Ectodermal cell (in vitro differentiated cells): Measurements from ENCODE around the gene WAC.
A peak's percentile ranks its signal among the peaks of the same experiment; 100 is the strongest.

Source experiments
- H3K27ac ChIP-seq: 2 replicates; pipeline ENCODE4 v1.7.0; 2013; ENCODE audit warnings: mild to moderate bottlenecking, low read depth, low read length; ENCODE audit not compliant: insufficient read depth, poor library complexity, severe bottlenecking
- H3K27me3 ChIP-seq: 2 replicates; pipeline ENCODE4 v1.7.0; 2013; ENCODE audit warnings: mild to moderate bottlenecking, low read length; ENCODE audit not compliant: insufficient read depth, control insufficient read depth, poor library complexity, severe bottlenecking
- H3K36me3 ChIP-seq: one replicate; pipeline ENCODE4 v1.7.0; 2013; ENCODE audit warnings: low read length; ENCODE audit not compliant: control insufficient read depth, insufficient read depth
- H3K4me1 ChIP-seq: one replicate; pipeline ENCODE4 v1.7.0; 2013; ENCODE audit warnings: low read length; ENCODE audit not compliant: control insufficient read depth, insufficient read depth
- H3K4me3 ChIP-seq: 2 replicates; pipeline ENCODE4 v1.7.0; 2013; ENCODE audit warnings: low read depth, low read length, control low read depth; ENCODE audit not compliant: insufficient read depth
- H3K9me3 ChIP-seq: 2 replicates; pipeline ENCODE4 v1.7.0; 2013; ENCODE audit warnings: mild to moderate bottlenecking, low read length, moderate library complexity; ENCODE audit not compliant: control insufficient read depth
- WGBS, 2 experiments: methylation state at CpG; one replicate each; pipeline ENCODE4 v1.1.7; 2013; ENCODE audit warnings: missing lambda C conversion rate in 2 of 2; 5-methylcytosine and 5-hydroxymethylcytosine counted together

The WAC gene

GRCh38 chr10:28545967-28546644, 13.2 kb downstream of the WAC start:
- no peaks in the 10 kb centered on the region for H3K4me1 ChIP-seq
- H3K36me3 ChIP-seq, result peaks cover 42% of the 10 kb centered on the region
- H3K27ac ChIP-seq, result no peak overlapping the region
- H3K4me3 ChIP-seq, result no peak overlapping the region
- WGBS, 2 experiments, result 76 to 100% methylated on average over 2 to 3 of the region's 4 CpGs
- H3K27me3 ChIP-seq, result no peaks in the 10 kb centered on the region
- no peaks in the 10 kb centered on the region for H3K9me3 ChIP-seq

DNA sequence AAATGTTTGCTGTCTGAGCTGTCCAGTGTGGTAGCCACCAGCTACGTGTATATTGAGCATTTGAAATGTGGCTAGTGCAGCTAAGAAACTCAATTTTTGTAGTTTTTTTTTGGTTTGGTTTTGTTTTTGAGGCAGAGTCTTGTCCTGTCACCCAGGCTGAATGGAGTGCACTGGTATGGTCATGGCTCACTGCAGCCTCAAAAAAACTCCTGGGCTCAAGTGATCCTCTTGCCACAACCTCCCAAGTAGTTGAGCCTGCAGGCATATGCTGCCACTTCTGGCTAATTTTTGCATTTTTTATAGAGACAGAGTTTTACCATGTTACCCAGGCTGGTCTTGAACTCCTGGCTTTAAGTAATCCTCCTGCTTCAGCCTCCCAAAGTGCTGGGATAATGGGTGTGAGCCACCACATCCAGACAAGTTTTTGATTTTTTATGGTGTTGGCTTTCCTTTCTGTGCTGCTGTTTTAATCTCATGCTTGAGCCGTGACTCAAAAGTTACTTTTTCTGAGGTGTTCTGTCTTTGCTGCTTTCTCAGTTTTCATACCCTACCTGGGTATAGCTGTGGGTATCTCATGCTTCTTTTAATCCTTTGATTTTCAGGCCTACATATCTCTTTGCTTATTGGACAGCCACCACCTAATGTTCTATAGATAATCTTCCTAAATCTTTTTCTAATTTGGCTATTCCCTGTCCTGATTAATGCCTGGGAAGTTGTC, 16.0 kb downstream of the WAC start:
- WGBS, 2 experiments, result 90 to 96% methylated on average over 2 of the region's 2 CpGs
- Histone ChIP-seq H3K27me3 (no peaks in the 10 kb centered on the region), H3K36me3 (peaks cover 22% of the 10 kb centered on the region), H3K27ac (no peak overlapping the region), H3K4me3 (no peak overlapping the region), H3K4me1 (no peaks in the 10 kb centered on the region), H3K9me3 (no peaks in the 10 kb centered on the region)

DNA sequence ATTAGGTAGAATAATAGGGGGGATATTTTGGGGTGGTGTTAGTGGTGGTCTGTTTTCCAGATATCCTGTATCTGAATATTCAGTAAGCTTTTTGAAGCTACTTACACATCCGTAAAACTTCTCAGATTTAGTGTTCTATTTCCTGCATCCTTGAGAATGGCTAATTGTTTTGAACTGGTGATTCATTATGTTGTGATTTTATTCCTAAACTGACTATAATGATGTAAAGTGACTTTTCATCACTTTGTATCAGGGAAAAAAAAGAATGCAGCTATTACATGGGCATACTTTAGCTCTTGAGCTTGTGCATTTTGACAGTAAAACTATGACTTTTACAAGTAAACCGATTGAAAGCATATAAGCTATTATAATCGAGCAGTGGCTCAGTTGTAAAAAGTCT, 18.2 kb downstream of the WAC start:
- Histone ChIP-seq H3K9me3 (no peaks in the 10 kb centered on the region), H3K4me1 (no peaks in the 10 kb centered on the region), H3K27me3 (no peaks in the 10 kb centered on the region), H3K27ac (no peak overlapping the region), H3K4me3 (no peak overlapping the region), H3K36me3 (peaks cover 18% of the 10 kb centered on the region)
- WGBS, 2 experiments, result 92 to 95% methylated on average over 2 to 3 of the region's 3 CpGs

- no peak overlapping the region for H3K27ac ChIP-seq
- peaks cover 15% of the 10 kb centered on the region for H3K36me3 ChIP-seq
- no peaks in the 10 kb centered on the region for H3K4me1 ChIP-seq
- no peak overlapping the region for H3K4me3 ChIP-seq
- WGBS, 2 experiments, result 90 to 98% methylated on average over 2 to 3 of the region's 4 CpGs
- H3K9me3 ChIP-seq, result no peaks in the 10 kb centered on the region
- H3K27me3 ChIP-seq, result no peaks in the 10 kb centered on the region
Observed at GRCh38 chr10:28552775-28553174, 19.9 kb downstream of the WAC start.

GRCh38 chr10:28554009-28554408, 21.1 kb downstream of the WAC start:
- no peak overlapping the region for H3K4me3 ChIP-seq
- H3K27ac ChIP-seq, result no peak overlapping the region
- no peaks in the 10 kb centered on the region for H3K9me3 ChIP-seq
- H3K4me1 ChIP-seq, result peaks cover 10% of the 10 kb centered on the region
- H3K36me3 ChIP-seq, result peaks cover 7% of the 10 kb centered on the region
- H3K27me3 ChIP-seq, result no peaks in the 10 kb centered on the region
- WGBS, 2 experiments, result 89 to 95% methylated on average over 6 of the region's 6 CpGs

- Histone ChIP-seq H3K4me3 (no peak overlapping the region), H3K27me3 (no peaks in the 10 kb centered on the region), H3K27ac (no peak overlapping the region), H3K9me3 (no peaks in the 10 kb centered on the region), H3K4me1 (peaks cover 17% of the 10 kb centered on the region), H3K36me3 (peaks cover 7% of the 10 kb centered on the region)
- WGBS, 2 experiments, result 87 to 95% methylated on average over 2 of the region's 3 CpGs
Observed at GRCh38 chr10:28554952-28555351, 22.0 kb downstream of the WAC start.

GRCh38 chr10:28555358-28555757, 22.4 kb downstream of the WAC start:
- Histone ChIP-seq H3K27me3 (no peaks in the 10 kb centered on the region), H3K4me3 (no peak overlapping the region), H3K9me3 (no peaks in the 10 kb centered on the region), H3K27ac (no peak overlapping the region), H3K36me3 (peaks cover 7% of the 10 kb centered on the region), H3K4me1 (peaks cover 21% of the 10 kb centered on the region)
- WGBS, 2 experiments, result 91 to 96% methylated on average over 2 of the region's 2 CpGs

GRCh38 chr10:28556142-28556541, 23.2 kb downstream of the WAC start:
- Histone ChIP-seq H3K36me3 (peaks cover 7% of the 10 kb centered on the region), H3K27me3 (no peaks in the 10 kb centered on the region)
- 83 to 100% methylated on average over 1 of the region's 2 CpGs for WGBS, 2 experiments

DNA sequence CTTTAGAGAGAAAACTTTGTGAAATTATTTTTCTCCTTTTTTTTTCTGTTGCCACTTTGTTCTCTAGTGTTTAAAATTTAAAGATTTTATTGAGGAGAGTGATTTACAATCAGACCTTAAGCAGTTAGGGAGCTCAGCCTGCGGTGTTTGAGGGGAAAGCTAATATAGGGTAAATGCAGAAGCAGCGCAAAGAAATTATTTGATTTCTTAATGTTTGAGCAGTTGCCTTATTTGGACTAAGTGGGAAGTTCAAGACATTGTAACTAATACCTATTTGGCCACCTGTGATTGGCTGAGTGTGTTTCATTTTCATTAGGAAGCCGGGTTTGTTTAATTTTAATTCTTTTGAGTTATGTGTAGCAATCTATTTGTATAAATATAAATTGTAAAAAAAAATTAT, 25.3 kb downstream of the WAC start:
- Histone ChIP-seq H3K27me3 (no peaks in the 10 kb centered on the region), H3K9me3 (no peaks in the 10 kb centered on the region), H3K27ac (peak overlapping the region; percentile 20), H3K4me1 (peaks cover 34% of the 10 kb centered on the region), H3K36me3 (peaks cover 7% of the 10 kb centered on the region), H3K4me3 (no peak overlapping the region)
- 98 to 100% methylated on average over 2 to 3 of the region's 3 CpGs for WGBS, 2 experiments

More at GRCh38 chr10:28556142-28556541, 23.2 kb downstream of the WAC start:
- H3K9me3 ChIP-seq, result no peaks in the 10 kb centered on the region
- H3K4me1 ChIP-seq, result peaks cover 29% of the 10 kb centered on the region
- no peak overlapping the region for H3K4me3 ChIP-seq
- no peak overlapping the region for H3K27ac ChIP-seq

- WGBS, 2 experiments, result 94% methylated on average over 8 of the region's 8 CpGs
- H3K9me3 ChIP-seq, result no peaks in the 10 kb centered on the region
- no peaks in the 10 kb centered on the region for H3K27me3 ChIP-seq
- peaks cover 34% of the 10 kb centered on the region for H3K4me1 ChIP-seq
- peaks cover 7% of the 10 kb centered on the region for H3K36me3 ChIP-seq
- peak overlapping the region; percentile 68 for H3K27ac ChIP-seq
- no peak overlapping the region for H3K4me3 ChIP-seq
Observed at GRCh38 chr10:28558923-28559508, 26.1 kb downstream of the WAC start.
